Lower lobe of right lung (tissue), 2 donors: ENCODE results near the gene LRP1B. TPM values are rescaled to one million over a fixed set of nuclear protein-coding genes. Genes with fewer than 3 reads are reported as not detected.

Experiments used
- ATAC-seq, 2 donors: fragments of 200-7000 bp; cut with Tn5 transposase; one replicate each; pipeline ENCODE4 v1.9.1; 2020 to 2022; ENCODE audit warnings: mild to moderate bottlenecking in 2 of 2, moderate library complexity in 2 of 2
- DNase-seq: peaks from one replicate; pipeline ENCODE4 v3.0.0-alpha.2; 2020
- H3K27ac ChIP-seq: fragments of 200-600 bp; one replicate; pipeline ENCODE4 v1.8.0; 2022
- H3K27me3 ChIP-seq: fragments of 200-600 bp; one replicate; pipeline ENCODE4 v1.8.0; 2022; ENCODE audit warnings: low read depth
- H3K36me3 ChIP-seq: fragments of 200-600 bp; one replicate; pipeline ENCODE4 v1.8.0; 2022; ENCODE audit warnings: mild to moderate bottlenecking
- H3K4me1 ChIP-seq: fragments of 200-600 bp; one replicate; pipeline ENCODE4 v1.8.0; 2022
- H3K4me3 ChIP-seq: fragments of 200-600 bp; one replicate; pipeline ENCODE4 v1.8.0; 2022; ENCODE audit warnings: mild to moderate bottlenecking
- H3K9me3 ChIP-seq: fragments of 200-600 bp; one replicate; pipeline ENCODE4 v1.8.0; 2022
- intact Hi-C: fragments of 100-400 bp; cut with DNase I; formaldehyde crosslinking; loops from one replicate; pipeline ENCODE4 v1.11.0; 2022
- total RNA-seq: library from RNA; stranded (reverse); fragmentation: NEBNext Ultra II Directional; extraction: Animal tissue kit (Norgen Biotek cat#: 25700); gene quantifications from one replicate; pipeline ENCODE4 v1.2.1, GENCODE V29; 2021
- TF ChIP-seq, protein P1 (sequence below): fragments of 200-600 bp; IDR thresholded peaks from one replicate; pipeline ENCODE4 v1.8.0; 2022; ENCODE audit warnings: antibody characterized with exemption, mild to moderate bottlenecking
- donor health status: DM: no; HTN: yes; CAD: no; lungs with severe emphysema.

The LRP1B gene
- total RNA-seq, 1 donor from 2014 or later = 0.09 TPM

- ATAC-seq (no peak), DNase-seq (no peak)
- Histone ChIP-seq H3K36me3 (no peaks in the 10 kb centered on the region), H3K4me3 (no peak overlapping the region), H3K9me3 (no peaks in the 10 kb centered on the region), H3K27ac (no peak overlapping the region), H3K27me3 (no peaks in the 10 kb centered on the region), H3K4me1 (no peaks in the 10 kb centered on the region)
- intact Hi-C loops = no loop called here
- TF ChIP-seq, protein P1, sequence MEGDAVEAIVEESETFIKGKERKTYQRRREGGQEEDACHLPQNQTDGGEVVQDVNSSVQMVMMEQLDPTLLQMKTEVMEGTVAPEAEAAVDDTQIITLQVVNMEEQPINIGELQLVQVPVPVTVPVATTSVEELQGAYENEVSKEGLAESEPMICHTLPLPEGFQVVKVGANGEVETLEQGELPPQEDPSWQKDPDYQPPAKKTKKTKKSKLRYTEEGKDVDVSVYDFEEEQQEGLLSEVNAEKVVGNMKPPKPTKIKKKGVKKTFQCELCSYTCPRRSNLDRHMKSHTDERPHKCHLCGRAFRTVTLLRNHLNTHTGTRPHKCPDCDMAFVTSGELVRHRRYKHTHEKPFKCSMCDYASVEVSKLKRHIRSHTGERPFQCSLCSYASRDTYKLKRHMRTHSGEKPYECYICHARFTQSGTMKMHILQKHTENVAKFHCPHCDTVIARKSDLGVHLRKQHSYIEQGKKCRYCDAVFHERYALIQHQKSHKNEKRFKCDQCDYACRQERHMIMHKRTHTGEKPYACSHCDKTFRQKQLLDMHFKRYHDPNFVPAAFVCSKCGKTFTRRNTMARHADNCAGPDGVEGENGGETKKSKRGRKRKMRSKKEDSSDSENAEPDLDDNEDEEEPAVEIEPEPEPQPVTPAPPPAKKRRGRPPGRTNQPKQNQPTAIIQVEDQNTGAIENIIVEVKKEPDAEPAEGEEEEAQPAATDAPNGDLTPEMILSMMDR = no peak
Measured at GRCh38 chr2:140210963-140211362, 1919.9 kb downstream of the LRP1B start.

- Histone ChIP-seq H3K4me3 (no peak overlapping the region), H3K9me3 (no peaks in the 10 kb centered on the region), H3K4me1 (no peaks in the 10 kb centered on the region), H3K36me3 (no peaks in the 10 kb centered on the region), H3K27ac (no peak overlapping the region), H3K27me3 (no peaks in the 10 kb centered on the region)
- TF ChIP-seq, protein P1 = no peak
- DNase-seq (no peak), ATAC-seq (no peak)
- intact Hi-C loops = no loop called here
Measured at GRCh38 chr2:140205093-140205492, 1925.7 kb downstream of the LRP1B start.

DNA sequence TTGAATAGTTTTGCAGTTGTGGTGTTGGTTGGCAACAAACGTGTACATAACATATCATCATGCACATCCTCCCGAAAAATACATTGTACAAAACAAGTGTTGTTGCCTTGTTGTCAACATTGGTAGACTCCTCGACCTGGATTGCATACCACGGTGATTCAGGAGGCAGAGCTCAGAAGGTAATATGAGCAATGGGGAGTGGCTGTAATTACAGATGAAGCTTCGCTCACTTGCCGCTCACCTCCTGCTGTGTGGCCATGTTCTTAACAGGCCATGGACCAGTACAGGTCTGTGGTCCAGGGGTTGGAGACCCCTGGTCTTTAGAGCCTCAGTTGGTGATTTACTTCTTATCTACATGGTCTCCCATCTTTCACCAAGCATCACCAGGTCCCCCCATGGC, 1927.5 kb downstream of the LRP1B start:
- H3K27me3 ChIP-seq = no peaks in the 10 kb centered on the region
- intact Hi-C loops = no loop called here
- H3K4me3 ChIP-seq = no peak overlapping the region
- ATAC-seq (no peak), DNase-seq (no peak)
- TF ChIP-seq, protein P1 = no peak
- no peaks in the 10 kb centered on the region for H3K36me3 ChIP-seq
- no peaks in the 10 kb centered on the region for H3K4me1 ChIP-seq
- H3K27ac ChIP-seq = no peak overlapping the region
- H3K9me3 ChIP-seq = no peaks in the 10 kb centered on the region

- H3K27ac ChIP-seq = no peak overlapping the region
- no peaks in the 10 kb centered on the region for H3K27me3 ChIP-seq
- no peaks in the 10 kb centered on the region for H3K4me1 ChIP-seq
- ATAC-seq (no peak), DNase-seq (no peak)
- no peaks in the 10 kb centered on the region for H3K9me3 ChIP-seq
- H3K36me3 ChIP-seq = no peaks in the 10 kb centered on the region
- TF ChIP-seq, protein P1 = no peak
- intact Hi-C loops = no loop called here
- H3K4me3 ChIP-seq = no peak overlapping the region
Measured at GRCh38 chr2:140201572-140201971, 1929.2 kb downstream of the LRP1B start.

DNA sequence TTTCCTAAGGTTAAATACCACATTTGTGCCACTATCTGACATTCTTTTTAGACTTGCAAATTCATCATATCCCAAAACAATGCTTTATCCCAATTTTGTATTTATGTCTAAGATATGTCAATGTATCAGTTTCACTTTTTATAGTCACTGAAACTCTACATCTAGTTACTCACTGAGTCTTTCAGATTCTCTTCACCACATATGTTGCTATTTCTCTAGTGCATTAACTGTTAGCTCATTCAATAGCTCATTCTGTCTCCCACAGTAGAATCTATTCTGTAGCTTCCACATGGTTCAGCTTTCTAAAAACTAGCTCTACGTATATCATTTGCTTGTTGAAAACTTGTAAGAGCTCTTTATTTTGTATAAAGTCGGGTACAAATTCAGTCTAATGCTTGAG, 1930.1 kb downstream of the LRP1B start:
- Histone ChIP-seq H3K27ac (no peak overlapping the region), H3K9me3 (no peaks in the 10 kb centered on the region), H3K4me3 (no peak overlapping the region), H3K4me1 (no peaks in the 10 kb centered on the region), H3K27me3 (no peaks in the 10 kb centered on the region), H3K36me3 (no peaks in the 10 kb centered on the region)
- intact Hi-C loops = no loop called here
- DNase-seq (no peak), ATAC-seq (no peak)
- TF ChIP-seq, protein P1 = no peak

- Histone ChIP-seq H3K4me3 (no peak overlapping the region), H3K27ac (no peak overlapping the region), H3K4me1 (no peaks in the 10 kb centered on the region), H3K9me3 (no peaks in the 10 kb centered on the region), H3K27me3 (no peaks in the 10 kb centered on the region), H3K36me3 (no peaks in the 10 kb centered on the region)
- intact Hi-C loops = no loop called here
- DNase-seq = no peak
- TF ChIP-seq, protein P1 = no peak
- no peak for ATAC-seq
Measured at GRCh38 chr2:140200307-140200706, 1930.5 kb downstream of the LRP1B start.
